Skeletal muscle satellite cell (primary cell): ENCODE measurements around the gene FYN.
A peak's percentile ranks its signal among the peaks of the same experiment; 100 is the strongest.

Source experiments
- H3K27me3 ChIP-seq: 2 replicates; pipeline ENCODE4 v1.7.0; 2013; ENCODE audit warnings: low read length; ENCODE audit not compliant: control insufficient read depth, insufficient read depth
- H3K36me3 ChIP-seq: 2 replicates; pipeline ENCODE4 v1.7.0; 2013; ENCODE audit warnings: mild to moderate bottlenecking, control low read depth, low read length; ENCODE audit not compliant: insufficient read depth
- H3K4me1 ChIP-seq: 2 replicates; pipeline ENCODE4 v1.7.0; 2013; ENCODE audit warnings: low read length; ENCODE audit not compliant: control insufficient read depth, insufficient read depth
- H3K4me2 ChIP-seq: 2 replicates; pipeline ENCODE4 v1.7.0; 2013; ENCODE audit warnings: mild to moderate bottlenecking, low read length
- H3K4me3 ChIP-seq: 2 replicates; pipeline ENCODE4 v1.7.0; 2013; ENCODE audit warnings: low read length
- H3K9ac ChIP-seq: 2 replicates; pipeline ENCODE4 v1.7.0; 2013; ENCODE audit warnings: mild to moderate bottlenecking, low read depth, low read length, moderate library complexity
- H3K9me3 ChIP-seq: replicated peaks from 2 replicates; pipeline ENCODE4 v1.7.0; 2013; ENCODE audit warnings: mild to moderate bottlenecking, control low read depth, low read length

Gene FYN

DNA sequence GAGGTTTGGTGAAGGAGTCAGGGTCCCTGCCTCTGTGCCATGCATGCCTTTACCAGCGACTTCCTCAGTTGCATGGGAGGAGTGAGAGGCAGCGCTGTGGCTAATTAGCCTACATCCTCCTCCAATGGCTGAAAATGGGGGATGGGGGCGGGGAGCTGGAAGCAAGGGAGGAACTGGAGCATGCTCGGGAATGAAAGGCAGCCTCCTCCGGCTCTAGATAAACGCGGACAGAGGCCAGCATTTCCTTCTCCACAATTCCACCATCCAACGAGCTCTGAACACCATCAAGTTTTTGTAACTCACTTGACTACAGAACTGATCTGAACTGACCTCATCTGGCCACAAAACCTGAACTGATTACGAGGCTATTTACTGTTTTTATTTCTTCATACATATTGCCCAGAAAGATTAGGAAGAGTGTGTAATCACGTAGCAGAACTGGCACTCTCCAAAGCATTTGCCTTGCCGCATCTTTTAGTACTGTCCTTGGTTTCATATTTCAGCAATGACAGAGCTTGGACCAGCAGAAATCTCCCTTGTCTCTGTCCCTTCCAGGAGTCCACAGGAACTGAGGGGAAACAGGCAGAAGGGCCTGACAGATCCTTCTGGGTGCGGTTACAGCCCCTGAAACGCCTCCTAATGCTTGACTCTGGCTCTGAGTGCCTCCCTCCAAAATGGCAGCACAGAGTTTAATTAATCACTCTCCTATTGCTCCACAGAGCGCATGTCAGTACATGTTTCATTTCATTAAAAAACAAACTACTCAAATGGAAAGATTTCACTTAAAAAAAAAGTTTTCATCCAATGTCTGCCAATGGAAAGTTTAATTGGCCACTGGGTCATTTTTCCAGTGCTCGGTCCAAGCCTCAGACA, 209.3 kb downstream of the FYN start:
- H3K36me3 ChIP-seq, result peaks cover 32% of the 10 kb centered on the region
- peaks cover 42% of the 10 kb centered on the region for H3K4me1 ChIP-seq
- H3K4me3 ChIP-seq, result peak overlapping the region; percentile 2
- peak overlapping the region; percentile 36 for H3K4me2 ChIP-seq
- no peaks in the 10 kb centered on the region for H3K9me3 ChIP-seq
- peak overlapping the region; percentile 2 for H3K9ac ChIP-seq
- H3K27me3 ChIP-seq, result no peaks in the 10 kb centered on the region

DNA sequence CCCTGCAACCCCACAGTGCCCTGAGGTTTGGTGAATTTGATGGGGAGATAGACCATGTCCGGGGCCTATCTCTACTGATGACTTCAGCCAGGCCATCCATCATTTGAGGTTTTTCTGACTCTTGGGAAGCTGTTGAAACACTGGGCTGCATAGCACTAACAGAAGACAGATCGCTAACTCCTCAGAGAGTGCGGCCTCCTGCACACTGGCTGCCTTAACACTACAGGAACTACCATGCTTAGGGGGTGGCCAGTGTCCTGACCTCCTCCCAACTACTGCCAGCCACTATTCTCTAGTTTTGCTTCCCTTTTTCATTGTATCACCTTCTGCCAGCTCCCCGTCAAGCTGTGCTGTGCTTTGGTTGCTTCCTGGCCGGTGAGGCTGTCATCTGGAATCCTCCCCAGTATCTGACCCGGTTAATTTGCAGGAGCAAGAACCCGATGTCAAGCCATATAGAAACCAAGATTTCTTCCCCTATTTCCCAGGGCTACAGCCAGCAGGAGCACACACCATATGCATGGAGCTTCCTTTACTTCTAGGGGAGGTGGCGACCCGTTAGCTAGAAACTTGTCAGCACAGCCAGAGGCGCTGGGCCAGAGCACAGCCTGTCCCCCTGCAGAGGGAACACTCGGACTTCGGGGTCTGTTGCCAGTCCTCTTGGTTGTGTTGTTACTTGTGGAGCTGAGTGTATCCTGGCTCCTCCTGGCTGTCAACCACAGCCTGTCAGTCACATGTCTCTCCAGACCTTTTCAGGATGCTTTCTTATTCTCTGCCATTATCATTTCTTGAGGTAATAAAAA, 210.3 kb downstream of the FYN start:
- Histone ChIP-seq H3K36me3 (peaks cover 24% of the 10 kb centered on the region), H3K9ac (no peak overlapping the region), H3K4me3 (no peak overlapping the region), H3K27me3 (no peaks in the 10 kb centered on the region), H3K9me3 (no peaks in the 10 kb centered on the region), H3K4me2 (peak overlapping the region; percentile 36), H3K4me1 (peaks cover 51% of the 10 kb centered on the region)

DNA sequence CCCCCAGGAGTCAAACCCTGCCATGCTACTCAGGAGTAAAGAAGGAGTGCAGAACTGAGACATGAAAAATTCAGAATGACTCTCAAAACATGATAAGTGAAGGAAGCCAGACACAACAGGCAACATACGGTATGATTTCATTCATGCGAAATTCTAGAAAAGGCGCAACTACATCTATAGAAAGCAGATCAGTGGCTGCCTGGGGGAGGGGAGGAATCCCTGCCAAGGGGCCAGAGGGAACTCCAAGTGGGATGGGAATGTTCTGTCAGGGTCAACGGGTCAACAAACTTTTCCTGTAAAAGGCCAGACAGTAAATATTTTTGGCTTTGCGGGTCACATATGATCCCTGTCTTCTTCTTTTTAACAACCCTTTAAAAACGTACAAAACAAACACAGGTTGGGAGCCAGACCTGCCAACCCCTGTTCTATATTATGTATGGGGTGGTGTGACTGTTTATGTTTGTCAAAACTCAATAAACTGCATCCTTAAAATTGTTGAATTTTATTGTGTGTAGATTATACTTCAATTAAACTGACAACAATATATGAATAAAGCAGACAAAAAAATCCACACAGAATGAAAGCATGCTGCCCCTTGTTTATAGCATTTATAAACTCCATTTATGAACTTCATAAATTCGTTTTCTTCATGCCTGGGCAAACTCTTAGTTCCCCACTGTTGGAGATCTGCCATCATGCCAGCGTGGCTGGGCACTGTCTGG, 211.0 kb downstream of the FYN start:
- peaks cover 16% of the 10 kb centered on the region for H3K36me3 ChIP-seq
- no peaks in the 10 kb centered on the region for H3K27me3 ChIP-seq
- H3K4me2 ChIP-seq, result no peak overlapping the region
- peaks cover 58% of the 10 kb centered on the region for H3K4me1 ChIP-seq
- H3K4me3 ChIP-seq, result no peak overlapping the region
- no peak overlapping the region for H3K9ac ChIP-seq
- H3K9me3 ChIP-seq, result no peaks in the 10 kb centered on the region

DNA sequence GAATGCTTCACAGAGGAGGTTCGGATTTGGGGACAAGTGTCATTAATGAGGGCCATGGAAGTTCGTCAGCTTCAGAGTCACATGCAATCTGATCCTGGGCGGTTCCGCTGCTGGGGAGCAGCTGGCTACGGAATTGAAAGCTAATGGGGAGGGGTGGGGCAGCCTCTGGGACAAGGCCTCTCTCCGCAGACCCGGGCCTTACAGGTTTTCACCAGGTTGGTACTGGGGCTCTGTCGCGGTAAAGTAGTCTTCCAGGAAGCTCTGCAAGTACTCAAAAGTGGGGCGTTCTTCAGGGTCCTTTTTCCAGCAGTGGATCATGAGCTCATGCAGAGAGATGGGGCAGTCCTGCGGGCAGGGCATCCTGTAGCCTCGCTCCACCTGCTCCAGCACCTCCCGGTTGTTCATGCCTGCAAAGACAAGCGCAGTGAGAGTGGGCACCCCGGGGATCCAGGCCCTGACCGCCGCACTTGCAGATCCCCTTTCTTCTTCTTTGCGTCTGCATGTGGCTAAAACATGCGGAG, 211.7 kb downstream of the FYN start:
- Histone ChIP-seq H3K9ac (no peak overlapping the region), H3K9me3 (no peaks in the 10 kb centered on the region), H3K4me2 (no peak overlapping the region), H3K36me3 (peaks cover 15% of the 10 kb centered on the region), H3K4me1 (peaks cover 58% of the 10 kb centered on the region), H3K4me3 (no peak overlapping the region), H3K27me3 (no peaks in the 10 kb centered on the region)

DNA sequence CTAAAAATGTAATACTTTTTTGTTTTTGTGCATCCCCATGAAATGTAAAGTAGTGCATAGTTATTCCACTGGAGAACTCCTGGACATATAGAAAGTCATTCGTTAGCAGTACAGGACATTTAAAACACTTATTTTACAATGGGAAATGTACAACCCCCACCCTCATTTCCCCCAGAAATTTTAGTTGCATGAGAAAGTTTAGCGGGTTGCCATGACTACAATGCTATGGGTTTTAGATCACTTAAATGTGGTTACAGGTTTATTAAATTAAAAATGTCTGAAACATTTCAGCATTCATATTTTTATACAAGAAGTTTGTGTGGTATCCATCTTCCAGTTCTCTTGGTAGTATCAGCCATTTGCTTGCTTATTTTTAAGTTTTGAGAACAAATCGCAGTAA, 212.7 kb downstream of the FYN start:
- no peak overlapping the region for H3K4me2 ChIP-seq
- H3K4me3 ChIP-seq, result no peak overlapping the region
- no peak overlapping the region for H3K9ac ChIP-seq
- no peaks in the 10 kb centered on the region for H3K27me3 ChIP-seq
- peaks cover 61% of the 10 kb centered on the region for H3K4me1 ChIP-seq
- H3K36me3 ChIP-seq, result peaks cover 9% of the 10 kb centered on the region
- no peaks in the 10 kb centered on the region for H3K9me3 ChIP-seq

DNA sequence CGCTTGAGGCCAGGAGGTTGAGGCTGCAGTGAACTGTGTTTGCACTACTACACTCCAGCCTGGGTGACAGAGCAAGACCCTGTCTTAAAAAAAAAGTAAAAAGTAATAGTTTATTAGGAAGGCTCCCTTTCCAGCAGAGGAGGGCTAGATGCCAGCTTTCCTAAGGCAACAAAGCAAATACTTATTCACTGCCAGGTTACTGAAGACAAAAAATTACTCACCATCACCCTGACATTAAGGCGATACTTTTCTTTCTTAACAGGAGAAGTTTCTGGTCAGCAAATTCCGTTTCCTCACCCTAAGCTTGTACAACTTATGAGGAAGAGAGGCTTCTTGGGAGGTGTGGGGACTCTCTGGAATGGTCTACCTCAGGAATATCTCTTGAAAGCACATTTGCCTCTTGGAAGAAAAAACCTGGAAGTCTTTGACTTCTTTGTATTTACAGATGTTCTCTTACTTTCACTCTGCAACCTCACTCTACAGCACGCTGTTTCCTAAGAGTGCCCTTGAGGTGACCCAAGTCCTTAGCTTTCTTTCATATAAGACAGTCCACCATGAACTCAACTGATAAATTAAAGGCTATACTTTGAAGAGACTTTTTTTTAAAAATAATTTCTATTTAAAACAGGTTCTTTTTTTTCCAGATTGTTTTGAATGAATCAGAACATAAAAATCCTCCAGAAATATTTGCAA, 214.6 kb downstream of the FYN start:
- H3K4me2 ChIP-seq, result peak overlapping the region; percentile 7
- H3K4me3 ChIP-seq, result no peak overlapping the region
- H3K27me3 ChIP-seq, result no peaks in the 10 kb centered on the region
- peak overlapping the region; percentile 7 for H3K9ac ChIP-seq
- H3K4me1 ChIP-seq, result peaks cover 55% of the 10 kb centered on the region
- no peaks in the 10 kb centered on the region for H3K9me3 ChIP-seq
- peaks cover 9% of the 10 kb centered on the region for H3K36me3 ChIP-seq

DNA sequence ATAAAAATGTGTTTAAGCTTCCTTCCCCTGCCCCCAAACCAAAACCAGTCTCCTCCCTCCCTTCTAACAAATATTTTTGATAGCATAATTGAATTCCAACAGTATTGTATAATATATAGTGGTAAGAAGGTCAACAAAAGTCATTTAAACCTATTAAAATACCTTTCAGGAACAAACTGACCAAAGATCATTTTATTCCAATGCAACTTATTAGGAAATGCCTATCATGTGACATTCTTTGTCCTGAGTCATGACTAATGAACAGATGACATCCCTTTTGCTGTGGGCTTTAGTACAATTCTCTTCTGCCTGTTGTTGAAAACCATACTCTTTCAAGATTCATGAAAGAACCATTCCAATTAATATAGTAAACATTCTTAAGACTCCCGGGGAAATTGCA, 216.1 kb downstream of the FYN start:
- Histone ChIP-seq H3K9me3 (no peaks in the 10 kb centered on the region), H3K4me2 (peak overlapping the region; percentile 13), H3K36me3 (peaks cover 8% of the 10 kb centered on the region), H3K27me3 (no peaks in the 10 kb centered on the region), H3K9ac (no peak overlapping the region), H3K4me3 (no peak overlapping the region), H3K4me1 (peaks cover 40% of the 10 kb centered on the region)

DNA sequence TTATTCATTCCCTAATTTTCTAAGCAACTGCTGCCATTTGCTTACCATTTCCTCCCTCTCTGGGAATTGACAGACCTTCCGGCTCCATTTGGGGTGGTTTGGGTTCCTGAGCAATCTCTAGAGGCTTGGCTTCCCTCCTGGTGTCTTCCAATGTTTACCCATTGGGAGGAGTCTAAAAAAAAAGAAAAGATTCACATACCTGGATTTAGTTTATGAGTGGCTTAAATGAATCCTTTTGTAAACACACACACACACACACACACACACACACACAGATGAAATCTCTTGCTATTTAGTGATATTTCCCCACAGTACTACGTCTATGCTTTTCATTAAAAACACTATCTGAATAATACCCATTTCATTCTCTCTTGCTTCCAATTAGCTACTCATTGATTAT, 219.3 kb downstream of the FYN start:
- Histone ChIP-seq H3K27me3 (no peaks in the 10 kb centered on the region), H3K36me3 (no peaks in the 10 kb centered on the region), H3K9me3 (no peaks in the 10 kb centered on the region), H3K4me2 (no peak overlapping the region), H3K4me1 (peaks cover 34% of the 10 kb centered on the region), H3K9ac (no peak overlapping the region), H3K4me3 (no peak overlapping the region)

DNA sequence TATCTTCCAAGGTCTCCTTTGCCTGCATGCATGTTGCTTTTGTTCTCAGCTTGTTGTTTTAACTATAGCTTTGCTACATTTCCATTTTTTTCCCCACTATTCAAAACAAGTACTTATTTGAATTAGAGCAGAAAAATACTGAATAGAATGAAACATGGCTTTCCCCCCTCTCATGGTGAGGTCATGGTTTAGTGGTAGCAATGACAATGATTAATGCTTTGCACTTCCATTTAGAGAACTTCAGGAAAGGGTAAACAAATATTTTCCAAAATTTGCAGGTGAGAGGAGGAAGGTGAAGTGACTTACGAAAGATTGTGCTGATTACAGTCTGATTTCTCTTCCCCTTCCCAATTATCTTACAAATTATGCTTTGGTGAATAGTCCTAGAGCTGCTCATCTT, 219.8 kb downstream of the FYN start:
- no peak overlapping the region for H3K9ac ChIP-seq
- H3K4me1 ChIP-seq, result peaks cover 28% of the 10 kb centered on the region
- H3K9me3 ChIP-seq, result no peaks in the 10 kb centered on the region
- H3K4me3 ChIP-seq, result no peak overlapping the region
- H3K27me3 ChIP-seq, result no peaks in the 10 kb centered on the region
- no peak overlapping the region for H3K4me2 ChIP-seq
- no peaks in the 10 kb centered on the region for H3K36me3 ChIP-seq

DNA sequence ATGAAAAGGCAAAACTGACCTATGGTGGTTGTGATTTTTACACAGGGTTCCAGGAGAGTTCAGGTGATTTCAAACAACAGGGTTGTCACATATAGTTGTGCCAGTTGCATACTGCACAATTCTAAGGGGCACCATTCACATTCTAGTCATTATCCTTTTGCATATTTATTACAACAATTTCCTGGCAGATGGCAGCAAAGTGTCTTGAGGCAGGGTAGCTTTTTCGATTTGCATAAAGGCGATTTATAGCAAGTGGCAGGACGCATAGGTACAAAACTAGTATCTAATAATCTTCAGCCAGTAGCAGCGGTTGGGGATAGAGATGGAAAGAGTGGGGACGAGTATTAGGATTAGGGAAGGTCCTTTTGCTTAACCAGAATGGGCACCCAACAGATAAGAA, 221.1 kb downstream of the FYN start:
- Histone ChIP-seq H3K9ac (no peak overlapping the region), H3K4me3 (no peak overlapping the region), H3K36me3 (no peaks in the 10 kb centered on the region), H3K4me2 (no peak overlapping the region), H3K9me3 (no peaks in the 10 kb centered on the region), H3K27me3 (no peaks in the 10 kb centered on the region), H3K4me1 (peaks cover 18% of the 10 kb centered on the region)
